ENCODE measurements around the gene NPW. TPM values are rescaled to one million over a fixed set of nuclear protein-coding genes. Genes with fewer than 3 reads are reported as not detected.
A peak's percentile ranks its signal among the peaks of the same experiment; 100 is the strongest.
"Not testable (repeated sequence)": the region's sequence is repeated elsewhere in the genome, so short reads cannot be mapped to it uniquely, and the experiment has no call there.

NPW gene
- total and polyA plus RNA-seq, 2 experiments from 2014 or later = 3.3 to 38.6 TPM

- Histone ChIP-seq H3K9me3 (ENCODE audit: low read depth) (no peaks in the 10 kb centered on the region), H3K27me3 (peaks cover 4% of the 10 kb centered on the region), H3K4me3 (no peak overlapping the region), H3K27ac (no peak overlapping the region), H3K4me1 (ENCODE audit: low read depth) (peaks cover 7% of the 10 kb centered on the region), H3K36me3 (no peaks in the 10 kb centered on the region)
- DNase-seq (ENCODE audit: low read depth in 1 of 2, low spot score in 1 of 2) = no peak
- TF ChIP-seq, protein P1, sequence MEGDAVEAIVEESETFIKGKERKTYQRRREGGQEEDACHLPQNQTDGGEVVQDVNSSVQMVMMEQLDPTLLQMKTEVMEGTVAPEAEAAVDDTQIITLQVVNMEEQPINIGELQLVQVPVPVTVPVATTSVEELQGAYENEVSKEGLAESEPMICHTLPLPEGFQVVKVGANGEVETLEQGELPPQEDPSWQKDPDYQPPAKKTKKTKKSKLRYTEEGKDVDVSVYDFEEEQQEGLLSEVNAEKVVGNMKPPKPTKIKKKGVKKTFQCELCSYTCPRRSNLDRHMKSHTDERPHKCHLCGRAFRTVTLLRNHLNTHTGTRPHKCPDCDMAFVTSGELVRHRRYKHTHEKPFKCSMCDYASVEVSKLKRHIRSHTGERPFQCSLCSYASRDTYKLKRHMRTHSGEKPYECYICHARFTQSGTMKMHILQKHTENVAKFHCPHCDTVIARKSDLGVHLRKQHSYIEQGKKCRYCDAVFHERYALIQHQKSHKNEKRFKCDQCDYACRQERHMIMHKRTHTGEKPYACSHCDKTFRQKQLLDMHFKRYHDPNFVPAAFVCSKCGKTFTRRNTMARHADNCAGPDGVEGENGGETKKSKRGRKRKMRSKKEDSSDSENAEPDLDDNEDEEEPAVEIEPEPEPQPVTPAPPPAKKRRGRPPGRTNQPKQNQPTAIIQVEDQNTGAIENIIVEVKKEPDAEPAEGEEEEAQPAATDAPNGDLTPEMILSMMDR (IDR thresholded peaks at IDR 0.05; ENCODE audit: low read depth, low read length) = no peak
Measured at GRCh38 chr16:2029350-2029749, 9.8 kb downstream of the NPW start.

DNA sequence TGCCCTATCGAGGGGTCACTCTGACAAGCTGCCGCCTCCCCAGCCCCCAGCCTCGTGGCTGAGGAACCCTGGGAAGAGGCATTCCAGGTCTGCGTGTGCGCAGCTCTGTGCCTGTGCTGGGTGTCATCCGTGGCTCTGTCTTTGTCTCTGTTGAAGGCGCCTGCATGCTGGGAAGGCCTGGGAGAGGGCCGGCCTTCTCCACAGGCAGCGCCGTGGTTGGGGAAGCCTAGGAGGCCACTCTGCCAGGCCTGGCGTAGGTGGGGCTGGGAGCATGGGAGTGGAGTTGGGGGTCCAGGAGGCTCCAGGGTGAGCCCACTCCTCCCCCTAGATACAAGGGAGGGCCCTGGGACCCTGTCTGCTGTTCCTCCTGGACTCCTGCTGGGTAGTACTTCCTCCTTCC, 10.5 kb downstream of the NPW start:
- DNase-seq (ENCODE audit: low read depth in 1 of 2, low spot score in 1 of 2) = no peak
- peaks cover 7% of the 10 kb centered on the region for H3K4me1 ChIP-seq (ENCODE audit: low read depth)
- H3K36me3 ChIP-seq = no peaks in the 10 kb centered on the region
- no peaks in the 10 kb centered on the region for H3K9me3 ChIP-seq (ENCODE audit: low read depth)
- no peak overlapping the region for H3K4me3 ChIP-seq
- TF ChIP-seq, protein P1 (IDR thresholded peaks at IDR 0.05; ENCODE audit: low read depth, low read length) = no peak
- peaks cover 4% of the 10 kb centered on the region for H3K27me3 ChIP-seq
- no peak overlapping the region for H3K27ac ChIP-seq

- Histone ChIP-seq H3K9me3 (ENCODE audit: low read depth) (no peaks in the 10 kb centered on the region), H3K4me3 (no peak overlapping the region), H3K4me1 (ENCODE audit: low read depth) (peaks cover 7% of the 10 kb centered on the region), H3K27ac (no peak overlapping the region), H3K36me3 (no peaks in the 10 kb centered on the region), H3K27me3 (peaks cover 4% of the 10 kb centered on the region)
- TF ChIP-seq, protein P1 (IDR thresholded peaks at IDR 0.05; ENCODE audit: low read depth, low read length) = no peak
- no peak for DNase-seq (ENCODE audit: low read depth in 1 of 2, low spot score in 1 of 2)
Measured at GRCh38 chr16:2031081-2031577, 11.5 kb downstream of the NPW start.

DNA sequence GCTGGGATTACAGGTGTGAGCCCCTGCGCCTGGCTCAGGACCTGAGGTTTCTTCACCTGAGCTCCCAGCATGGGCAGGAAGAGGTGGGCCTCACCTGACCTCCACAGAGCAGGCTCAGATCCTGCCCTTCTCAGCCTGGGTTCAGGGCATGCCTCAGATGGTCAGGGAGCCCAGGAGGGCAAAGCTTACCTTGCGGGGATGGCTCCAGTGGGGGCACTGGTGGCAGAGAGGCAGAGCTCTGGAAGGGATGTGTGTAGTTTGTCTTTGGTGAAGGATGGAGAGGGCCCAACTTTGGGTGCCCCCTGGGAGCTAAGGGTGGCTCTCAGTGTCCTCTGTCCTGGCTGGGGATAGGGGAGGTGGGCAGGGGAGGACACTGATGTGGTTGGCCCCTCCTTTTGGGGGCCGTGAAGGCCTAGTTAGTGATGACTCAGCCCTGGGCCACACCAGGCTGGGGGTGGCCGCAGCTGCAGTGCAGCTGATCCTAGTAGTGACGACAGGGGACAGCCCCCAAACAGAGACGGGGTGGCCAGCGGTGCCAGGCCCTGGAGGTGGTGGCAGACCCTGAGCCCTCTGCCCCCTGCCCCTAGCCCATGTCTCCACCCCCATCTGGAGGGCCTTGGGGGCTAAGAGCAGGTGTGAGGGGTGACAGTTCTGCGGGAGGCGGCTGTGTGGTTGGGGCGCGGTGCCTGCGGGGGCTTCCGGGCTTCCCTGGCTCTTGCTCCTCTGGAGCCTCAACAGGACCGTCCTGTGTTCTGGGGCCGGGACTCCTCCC, 12.9 kb downstream of the NPW start:
- no peak overlapping the region for H3K4me3 ChIP-seq
- TF ChIP-seq, protein P1 (IDR thresholded peaks at IDR 0.05; ENCODE audit: low read depth, low read length) = no peak

GRCh38 chr16:2033057-2033908, 13.7 kb downstream of the NPW start:
- Histone ChIP-seq H3K36me3 (no peaks in the 10 kb centered on the region), H3K27ac (no peak overlapping the region), H3K27me3 (no peaks in the 10 kb centered on the region), H3K9me3 (ENCODE audit: low read depth) (no peaks in the 10 kb centered on the region), H3K4me3 (no peak overlapping the region), H3K4me1 (ENCODE audit: low read depth) (peaks cover 7% of the 10 kb centered on the region)
- TF ChIP-seq, protein P1 (IDR thresholded peaks at IDR 0.05; ENCODE audit: low read depth, low read length) = no peak
- DNase-seq (ENCODE audit: low read depth in 1 of 2, low spot score in 1 of 2) = peak; percentile 67 to 73

More for the DNA sequence above, 12.9 kb downstream of the NPW start:
- Histone ChIP-seq H3K9me3 (ENCODE audit: low read depth) (no peaks in the 10 kb centered on the region), H3K4me1 (ENCODE audit: low read depth) (peaks cover 7% of the 10 kb centered on the region), H3K27me3 (peaks cover under 1% of the 10 kb centered on the region), H3K27ac (no peak overlapping the region), H3K36me3 (no peaks in the 10 kb centered on the region)
- no peak for DNase-seq (ENCODE audit: low read depth in 1 of 2, low spot score in 1 of 2)

GRCh38 chr16:2033909-2034695, 14.5 kb downstream of the NPW start:
- H3K27me3 ChIP-seq; H3K4me3 ChIP-seq; H3K27ac ChIP-seq; H3K36me3 ChIP-seq; H3K4me1 ChIP-seq (ENCODE audit: low read depth); H3K9me3 ChIP-seq (ENCODE audit: low read depth): not testable (repeated sequence)
- DNase-seq (ENCODE audit: low read depth in 1 of 2, low spot score in 1 of 2) = peak in 1 of 2 donors; percentile 23

All from cardiac muscle cell (in vitro differentiated cells and primary cell).